HG03558 (cell line): ENCODE results near the gene MBD6.
"Not testable (repeated sequence)": the region's sequence is repeated elsewhere in the genome, so short reads cannot be mapped to it uniquely, and the experiment has no call there.

Experiments used
- ATAC-seq: cut with Tn5 transposase; IDR thresholded peaks from one replicate; pipeline ENCODE4 v1.9.1; 2021; ENCODE audit warnings: moderate number of reproducible peaks; ENCODE audit not compliant: unreplicated experiment; ENCODE audit errors: extremely low read depth

MBD6 gene

GRCh38 chr12:57568838-57569237 lies 46.2 kb downstream of the MBD6 start:
- no peak for ATAC-seq

GRCh38 chr12:57569858-57570257 lies 47.2 kb downstream of the MBD6 start:
- no peak for ATAC-seq

- not testable (repeated sequence) for ATAC-seq
These were observed 47.8 kb downstream of the MBD6 start for GRCh38 chr12:57570438-57570837.

GRCh38 chr12:57571926-57572762 lies 49.5 kb downstream of the MBD6 start:
- no peak for ATAC-seq

- no peak for ATAC-seq
These were observed 52.2 kb downstream of the MBD6 start for GRCh38 chr12:57574795-57575194.

- ATAC-seq: no peak
These were observed 53.4 kb downstream of the MBD6 start for GRCh38 chr12:57575771-57576612.

- no peak for ATAC-seq
These were observed 54.1 kb downstream of the MBD6 start for GRCh38 chr12:57576613-57577160.

GRCh38 chr12:57577981-57578758 lies 55.5 kb downstream of the MBD6 start:
- no peak for ATAC-seq

- ATAC-seq: no peak
These were observed 56.4 kb downstream of the MBD6 start for GRCh38 chr12:57579011-57579410.
